Measurements from ENCODE around the gene LSAMP. TPM values are rescaled to one million over a fixed set of nuclear protein-coding genes. Genes with fewer than 3 reads are reported as not detected.

Gene LSAMP
- total RNA-seq, 1 experiment from 2014 or later, result 3.1 TPM

DNA sequence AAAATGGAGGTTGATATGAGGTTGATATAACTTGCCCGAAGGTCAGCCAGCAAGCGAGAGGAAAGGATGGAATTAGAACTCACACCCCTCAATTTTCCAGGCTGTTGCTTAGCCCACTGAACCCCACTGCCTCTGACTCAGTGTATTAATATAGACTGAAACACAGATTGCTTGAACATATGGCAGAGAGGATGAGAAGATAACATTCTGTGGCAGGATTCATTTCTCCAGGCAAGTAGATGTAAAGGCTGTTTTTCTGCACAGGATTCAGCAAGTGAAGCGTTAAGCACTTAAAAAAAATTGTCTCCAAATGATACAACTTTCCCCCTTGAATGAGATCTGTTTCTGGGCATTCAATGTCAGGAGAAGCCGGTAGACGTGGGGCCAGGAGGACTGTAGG is 486.8 kb downstream of the LSAMP start:
- Histone ChIP-seq H3K27ac (ENCODE audit: low read length) (no peak overlapping the region), H3K27me3 (ENCODE audit: control insufficient read depth, insufficient read depth, low read length) (no peaks in the 10 kb centered on the region), H3K9me3 (ENCODE audit: control insufficient read depth, insufficient read depth, low read depth, low read length) (no peaks in the 10 kb centered on the region), H3K4me1 (ENCODE audit: control insufficient read depth, insufficient read depth, low read length) (no peaks in the 10 kb centered on the region), H3K4me3 (ENCODE audit: low read depth in 2 of 2, low read length in 2 of 2) (no peak overlapping the region), H3K36me3 (ENCODE audit: control insufficient read depth, insufficient read depth, low read length) (no peaks in the 10 kb centered on the region)
- in situ Hi-C loops (cut with HindIII; ENCODE audit: low pct_unique_long_range_greater_than_20kb, low sequenced_read_pairs), result no loop called here
- POLR2A ChIA-PET, result no interaction called here
- CTCF ChIA-PET, result no interaction called here
- no peak for TF ChIP-seq SIN3A (IDR thresholded peaks at IDR 0.05; ENCODE audit: borderline replicate concordance, insufficient read depth, low read depth, low read length)
- TF ChIP-seq, protein P1, sequence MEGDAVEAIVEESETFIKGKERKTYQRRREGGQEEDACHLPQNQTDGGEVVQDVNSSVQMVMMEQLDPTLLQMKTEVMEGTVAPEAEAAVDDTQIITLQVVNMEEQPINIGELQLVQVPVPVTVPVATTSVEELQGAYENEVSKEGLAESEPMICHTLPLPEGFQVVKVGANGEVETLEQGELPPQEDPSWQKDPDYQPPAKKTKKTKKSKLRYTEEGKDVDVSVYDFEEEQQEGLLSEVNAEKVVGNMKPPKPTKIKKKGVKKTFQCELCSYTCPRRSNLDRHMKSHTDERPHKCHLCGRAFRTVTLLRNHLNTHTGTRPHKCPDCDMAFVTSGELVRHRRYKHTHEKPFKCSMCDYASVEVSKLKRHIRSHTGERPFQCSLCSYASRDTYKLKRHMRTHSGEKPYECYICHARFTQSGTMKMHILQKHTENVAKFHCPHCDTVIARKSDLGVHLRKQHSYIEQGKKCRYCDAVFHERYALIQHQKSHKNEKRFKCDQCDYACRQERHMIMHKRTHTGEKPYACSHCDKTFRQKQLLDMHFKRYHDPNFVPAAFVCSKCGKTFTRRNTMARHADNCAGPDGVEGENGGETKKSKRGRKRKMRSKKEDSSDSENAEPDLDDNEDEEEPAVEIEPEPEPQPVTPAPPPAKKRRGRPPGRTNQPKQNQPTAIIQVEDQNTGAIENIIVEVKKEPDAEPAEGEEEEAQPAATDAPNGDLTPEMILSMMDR (IDR thresholded peaks at IDR 0.05), result no peak
- no peak for TF ChIP-seq POLR2AphosphoS5 (IDR thresholded peaks at IDR 0.05; ENCODE audit: low read depth, low read length)
- no peak for TF ChIP-seq TCF7L2 (IDR thresholded peaks at IDR 0.05; ENCODE audit: low read depth, low read length)
- TF ChIP-seq, protein P2, sequence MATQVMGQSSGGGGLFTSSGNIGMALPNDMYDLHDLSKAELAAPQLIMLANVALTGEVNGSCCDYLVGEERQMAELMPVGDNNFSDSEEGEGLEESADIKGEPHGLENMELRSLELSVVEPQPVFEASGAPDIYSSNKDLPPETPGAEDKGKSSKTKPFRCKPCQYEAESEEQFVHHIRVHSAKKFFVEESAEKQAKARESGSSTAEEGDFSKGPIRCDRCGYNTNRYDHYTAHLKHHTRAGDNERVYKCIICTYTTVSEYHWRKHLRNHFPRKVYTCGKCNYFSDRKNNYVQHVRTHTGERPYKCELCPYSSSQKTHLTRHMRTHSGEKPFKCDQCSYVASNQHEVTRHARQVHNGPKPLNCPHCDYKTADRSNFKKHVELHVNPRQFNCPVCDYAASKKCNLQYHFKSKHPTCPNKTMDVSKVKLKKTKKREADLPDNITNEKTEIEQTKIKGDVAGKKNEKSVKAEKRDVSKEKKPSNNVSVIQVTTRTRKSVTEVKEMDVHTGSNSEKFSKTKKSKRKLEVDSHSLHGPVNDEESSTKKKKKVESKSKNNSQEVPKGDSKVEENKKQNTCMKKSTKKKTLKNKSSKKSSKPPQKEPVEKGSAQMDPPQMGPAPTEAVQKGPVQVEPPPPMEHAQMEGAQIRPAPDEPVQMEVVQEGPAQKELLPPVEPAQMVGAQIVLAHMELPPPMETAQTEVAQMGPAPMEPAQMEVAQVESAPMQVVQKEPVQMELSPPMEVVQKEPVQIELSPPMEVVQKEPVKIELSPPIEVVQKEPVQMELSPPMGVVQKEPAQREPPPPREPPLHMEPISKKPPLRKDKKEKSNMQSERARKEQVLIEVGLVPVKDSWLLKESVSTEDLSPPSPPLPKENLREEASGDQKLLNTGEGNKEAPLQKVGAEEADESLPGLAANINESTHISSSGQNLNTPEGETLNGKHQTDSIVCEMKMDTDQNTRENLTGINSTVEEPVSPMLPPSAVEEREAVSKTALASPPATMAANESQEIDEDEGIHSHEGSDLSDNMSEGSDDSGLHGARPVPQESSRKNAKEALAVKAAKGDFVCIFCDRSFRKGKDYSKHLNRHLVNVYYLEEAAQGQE (IDR thresholded peaks at IDR 0.05; ENCODE audit: insufficient read depth in 1 of 2, low read depth in 2 of 2, low read length in 1 of 2), result no peak
- no TSS peak for BruUV-seq (replicated peaks)
- ATAC-seq, result no peak
- intact Hi-C loops (cut with micrococcal nuclease; ENCODE audit: unreplicated experiment), result no loop called here
- DNase-seq (ENCODE audit: low read depth, low spot score), result no peak

- CTCF ChIA-PET, result no interaction called here
- Histone ChIP-seq H3K27me3 (ENCODE audit: control insufficient read depth, insufficient read depth, low read length) (no peaks in the 10 kb centered on the region), H3K27ac (ENCODE audit: low read length) (no peak overlapping the region), H3K4me3 (ENCODE audit: low read depth in 2 of 2, low read length in 2 of 2) (no peak overlapping the region), H3K4me1 (ENCODE audit: control insufficient read depth, insufficient read depth, low read length) (no peaks in the 10 kb centered on the region), H3K9me3 (ENCODE audit: control insufficient read depth, insufficient read depth, low read depth, low read length) (no peaks in the 10 kb centered on the region), H3K36me3 (ENCODE audit: control insufficient read depth, insufficient read depth, low read length) (no peaks in the 10 kb centered on the region)
- DNase-seq (ENCODE audit: low read depth, low spot score) (no peak), ATAC-seq (no peak)
- TF ChIP-seq, protein P2 (IDR thresholded peaks at IDR 0.05; ENCODE audit: insufficient read depth in 1 of 2, low read depth in 2 of 2, low read length in 1 of 2), result no peak
- no peak for TF ChIP-seq SIN3A (IDR thresholded peaks at IDR 0.05; ENCODE audit: borderline replicate concordance, insufficient read depth, low read depth, low read length)
- no peak for TF ChIP-seq POLR2AphosphoS5 (IDR thresholded peaks at IDR 0.05; ENCODE audit: low read depth, low read length)
- no peak for TF ChIP-seq TCF7L2 (IDR thresholded peaks at IDR 0.05; ENCODE audit: low read depth, low read length)
- TF ChIP-seq, protein P1 (IDR thresholded peaks at IDR 0.05), result no peak
- in situ Hi-C loops (cut with HindIII; ENCODE audit: low pct_unique_long_range_greater_than_20kb, low sequenced_read_pairs), result no loop called here
- intact Hi-C loops (cut with micrococcal nuclease; ENCODE audit: unreplicated experiment), result no loop called here
- no TSS peak for BruUV-seq (replicated peaks)
- POLR2A ChIA-PET, result no interaction called here
Measured at GRCh38 chr3:115947325-115947724, 498.0 kb downstream of the LSAMP start.
